Measurements from ENCODE around the gene FAM83D. TPM values are rescaled to one million over a fixed set of nuclear protein-coding genes. Genes with fewer than 3 reads are reported as not detected.

Gene FAM83D
- total and polyA plus RNA-seq, 2 experiments from 2014 or later = 7.4 to 45.4 TPM

GRCh38 chr20:38888059-38888831, 38.0 kb upstream of the FAM83D start:
- Histone ChIP-seq H3K27ac (no peak overlapping the region), H3K9me3 (ENCODE audit: low read depth) (no peaks in the 10 kb centered on the region), H3K4me1 (ENCODE audit: low read depth) (no peaks in the 10 kb centered on the region), H3K36me3 (no peaks in the 10 kb centered on the region), H3K27me3 (no peaks in the 10 kb centered on the region), H3K4me3 (no peak overlapping the region)
- no peak for DNase-seq (ENCODE audit: low read depth in 1 of 2, low spot score in 1 of 2)
- TF ChIP-seq CTCF (IDR thresholded peaks at IDR 0.05; ENCODE audit: low read depth, low read length) = no peak

- TF ChIP-seq CTCF (IDR thresholded peaks at IDR 0.05; ENCODE audit: low read depth, low read length) = no peak
Measured at GRCh38 chr20:38889050-38889449, 37.2 kb upstream of the FAM83D start.

GRCh38 chr20:38889792-38890496, 36.3 kb upstream of the FAM83D start:
- no peak for TF ChIP-seq CTCF (IDR thresholded peaks at IDR 0.05; ENCODE audit: low read depth, low read length)
- no peak for DNase-seq (ENCODE audit: low read depth in 1 of 2, low spot score in 1 of 2)
- no peaks in the 10 kb centered on the region for H3K27me3 ChIP-seq
- no peaks in the 10 kb centered on the region for H3K4me1 ChIP-seq (ENCODE audit: low read depth)
- H3K4me3 ChIP-seq = no peak overlapping the region
- no peaks in the 10 kb centered on the region for H3K36me3 ChIP-seq
- no peaks in the 10 kb centered on the region for H3K9me3 ChIP-seq (ENCODE audit: low read depth)
- no peak overlapping the region for H3K27ac ChIP-seq

More at GRCh38 chr20:38889050-38889449, 37.2 kb upstream of the FAM83D start:
- H3K4me1 ChIP-seq (ENCODE audit: low read depth) = no peaks in the 10 kb centered on the region
- H3K27me3 ChIP-seq = no peaks in the 10 kb centered on the region
- H3K27ac ChIP-seq = no peak overlapping the region
- DNase-seq (ENCODE audit: low read depth in 1 of 2, low spot score in 1 of 2) = no peak
- no peaks in the 10 kb centered on the region for H3K9me3 ChIP-seq (ENCODE audit: low read depth)
- H3K36me3 ChIP-seq = no peaks in the 10 kb centered on the region
- no peak overlapping the region for H3K4me3 ChIP-seq

- no peaks in the 10 kb centered on the region for H3K4me1 ChIP-seq (ENCODE audit: low read depth)
- no peak overlapping the region for H3K4me3 ChIP-seq
- no peaks in the 10 kb centered on the region for H3K9me3 ChIP-seq (ENCODE audit: low read depth)
- no peak overlapping the region for H3K27ac ChIP-seq
- no peak for TF ChIP-seq CTCF (IDR thresholded peaks at IDR 0.05; ENCODE audit: low read depth, low read length)
- no peaks in the 10 kb centered on the region for H3K36me3 ChIP-seq
- H3K27me3 ChIP-seq = no peaks in the 10 kb centered on the region
- no peak for DNase-seq (ENCODE audit: low read depth in 1 of 2, low spot score in 1 of 2)
Measured at GRCh38 chr20:38890497-38890818, 35.8 kb upstream of the FAM83D start.

GRCh38 chr20:38892091-38892981, 33.9 kb upstream of the FAM83D start:
- Histone ChIP-seq H3K36me3 (no peaks in the 10 kb centered on the region), H3K27me3 (peaks cover 4% of the 10 kb centered on the region), H3K4me3 (no peak overlapping the region), H3K27ac (no peak overlapping the region), H3K9me3 (ENCODE audit: low read depth) (no peaks in the 10 kb centered on the region), H3K4me1 (ENCODE audit: low read depth) (no peaks in the 10 kb centered on the region)
- DNase-seq (ENCODE audit: low read depth in 1 of 2, low spot score in 1 of 2) = no peak
- no peak for TF ChIP-seq CTCF (IDR thresholded peaks at IDR 0.05; ENCODE audit: low read depth, low read length)

Measured in cardiac muscle cell (in vitro differentiated cells and primary cell).